HG03108 (cell line): ENCODE results near the gene TMEM181.

Experiments used
- ATAC-seq: cut with Tn5 transposase; IDR thresholded peaks from one replicate; pipeline ENCODE4 v1.9.1; 2021; ENCODE audit warnings: moderate library complexity; ENCODE audit not compliant: unreplicated experiment

The TMEM181 gene

DNA sequence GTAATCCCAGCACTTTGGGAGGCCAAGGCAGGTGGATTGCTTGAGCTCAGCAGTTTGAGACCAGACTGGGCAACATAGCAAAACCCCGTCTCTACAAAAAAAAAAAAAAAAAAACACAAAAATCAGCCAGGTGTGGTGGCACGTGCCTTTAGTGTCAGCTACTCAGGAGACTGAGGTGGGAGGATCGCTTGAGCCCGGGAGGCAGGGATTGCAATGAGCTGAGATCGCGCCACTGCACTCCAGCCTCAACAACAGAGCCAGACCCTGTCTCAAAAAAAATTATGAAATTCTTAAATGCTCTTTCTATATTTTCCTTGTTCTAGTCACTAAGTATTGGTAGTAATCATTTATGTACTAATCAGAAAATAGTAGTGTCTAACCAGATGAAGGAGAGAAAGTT lies 120.6 kb downstream of the TMEM181 start:
- ATAC-seq, result no peak

DNA sequence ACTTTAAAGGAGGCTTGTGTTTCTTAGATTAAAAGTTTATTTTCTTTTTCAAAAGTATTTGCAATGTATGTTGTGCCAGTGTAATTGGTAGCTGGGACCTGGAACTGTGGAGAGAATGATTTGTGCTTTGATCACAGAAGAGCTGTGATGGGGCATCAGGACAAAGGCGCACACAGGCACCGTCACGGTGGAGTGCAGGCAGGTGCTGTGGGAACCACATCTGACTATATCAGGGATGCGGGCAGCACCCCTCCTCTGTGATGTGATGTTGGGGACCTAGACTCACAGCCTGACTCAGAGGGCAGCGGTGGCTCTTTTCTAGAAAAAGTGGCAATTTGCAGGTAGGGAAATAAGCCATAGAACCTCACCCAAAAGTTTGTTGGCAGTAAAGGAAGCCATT lies 124.4 kb downstream of the TMEM181 start:
- ATAC-seq, result no peak

DNA sequence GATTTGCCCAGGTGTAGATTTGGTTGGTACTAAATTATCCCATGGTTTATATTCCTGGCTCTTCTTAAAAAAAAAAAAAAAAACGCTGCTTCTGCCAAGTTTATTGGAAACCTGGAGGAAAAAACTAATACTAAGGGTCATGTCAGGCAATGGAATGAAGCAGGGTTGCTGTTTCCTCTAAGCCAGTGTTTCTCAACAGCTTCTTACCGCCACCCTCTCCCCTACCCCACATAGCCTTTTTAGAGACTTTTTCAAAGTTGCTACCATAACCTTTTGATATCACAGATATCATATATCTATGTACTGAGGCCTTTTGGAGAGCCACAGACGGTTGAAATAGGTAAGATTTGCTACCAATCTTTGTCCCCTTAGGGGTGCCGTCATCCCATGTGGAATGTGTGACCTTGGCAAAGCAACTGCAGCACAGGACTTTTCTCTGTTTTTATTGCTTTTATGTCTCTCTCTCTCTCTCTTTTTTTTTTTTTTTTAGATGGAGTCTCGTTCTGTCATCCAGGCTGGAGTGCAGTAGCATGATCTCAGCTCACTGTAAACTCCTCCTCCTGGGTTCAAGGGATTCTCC lies 124.9 kb downstream of the TMEM181 start:
- ATAC-seq, result no peak
